GM10847 (cell line): Measurements from ENCODE around the gene SLA2.

Source experiments
- POLR2A ChIP-seq: IDR thresholded peaks from 2 replicates; pipeline ENCODE4 v1.6.1; 2011; ENCODE audit not compliant: insufficient read length; ENCODE audit errors: extremely low read depth

SLA2 gene, protein sequence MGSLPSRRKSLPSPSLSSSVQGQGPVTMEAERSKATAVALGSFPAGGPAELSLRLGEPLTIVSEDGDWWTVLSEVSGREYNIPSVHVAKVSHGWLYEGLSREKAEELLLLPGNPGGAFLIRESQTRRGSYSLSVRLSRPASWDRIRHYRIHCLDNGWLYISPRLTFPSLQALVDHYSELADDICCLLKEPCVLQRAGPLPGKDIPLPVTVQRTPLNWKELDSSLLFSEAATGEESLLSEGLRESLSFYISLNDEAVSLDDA

DNA sequence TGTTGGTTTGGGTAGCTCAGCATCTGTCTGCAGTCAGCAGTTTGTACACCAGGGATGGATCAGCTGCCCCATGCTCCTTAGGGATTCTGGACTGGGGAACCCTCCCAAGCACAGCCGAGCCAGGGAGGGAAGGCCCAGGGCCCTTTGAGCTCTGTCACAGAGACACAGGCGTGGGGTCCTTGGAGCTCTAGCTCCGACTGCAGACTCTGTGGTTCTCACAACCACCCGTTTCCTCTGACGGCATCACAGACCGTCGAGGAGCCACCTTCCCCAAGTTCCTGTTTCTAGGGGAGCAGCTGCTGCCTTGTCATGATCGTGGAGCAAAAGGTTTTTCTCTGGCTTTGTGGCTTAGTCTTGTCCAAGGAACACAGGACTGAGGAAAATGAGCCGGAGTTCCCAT, at the start of gene SLA2:
Gene SLA2, minus strand, starts transcription at position 199 of the 400 bp plus-strand sequence. CDS start 4,861 bp downstream, outside the sequence.
- no peak for TF ChIP-seq POLR2A

DNA sequence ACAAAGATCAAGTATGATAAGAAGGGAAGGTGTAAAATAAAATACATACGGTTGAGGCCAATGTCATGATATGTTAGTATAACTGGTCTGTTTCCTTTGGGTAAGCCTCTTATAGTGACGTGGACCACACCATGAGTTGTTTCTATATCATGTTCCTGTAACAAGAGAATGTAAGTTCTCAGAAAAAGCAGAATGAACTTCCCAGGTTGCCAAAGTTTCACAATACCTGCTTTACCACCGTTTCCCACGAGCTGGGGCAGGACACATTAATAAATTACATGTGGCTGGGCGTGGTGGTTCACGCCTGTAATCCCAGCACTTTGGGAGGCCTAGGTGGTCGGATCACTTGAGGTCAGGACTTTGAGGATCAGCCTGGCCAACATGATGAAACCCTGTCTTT, 42.6 kb upstream of the SLA2 start:
- TF ChIP-seq POLR2A, result no peak

DNA sequence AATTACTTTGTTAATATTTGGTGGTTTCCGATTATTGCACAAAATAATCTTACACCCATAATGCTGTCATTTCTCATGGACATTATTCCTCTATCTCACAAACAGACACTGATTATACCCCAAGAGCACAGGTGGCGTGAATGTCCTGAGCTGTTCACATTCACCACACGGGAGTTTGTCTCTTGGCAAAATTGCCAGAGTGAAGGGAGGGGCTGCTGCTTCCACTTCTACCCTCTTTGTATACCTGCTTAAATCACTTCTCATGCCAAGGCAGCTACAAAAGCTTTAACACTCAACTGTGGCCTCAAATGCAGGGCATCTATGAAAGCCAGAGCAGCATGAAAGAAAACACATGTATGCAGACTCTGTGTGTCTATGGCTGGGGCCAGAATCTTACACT, 41.9 kb upstream of the SLA2 start:
- no peak for TF ChIP-seq POLR2A

DNA sequence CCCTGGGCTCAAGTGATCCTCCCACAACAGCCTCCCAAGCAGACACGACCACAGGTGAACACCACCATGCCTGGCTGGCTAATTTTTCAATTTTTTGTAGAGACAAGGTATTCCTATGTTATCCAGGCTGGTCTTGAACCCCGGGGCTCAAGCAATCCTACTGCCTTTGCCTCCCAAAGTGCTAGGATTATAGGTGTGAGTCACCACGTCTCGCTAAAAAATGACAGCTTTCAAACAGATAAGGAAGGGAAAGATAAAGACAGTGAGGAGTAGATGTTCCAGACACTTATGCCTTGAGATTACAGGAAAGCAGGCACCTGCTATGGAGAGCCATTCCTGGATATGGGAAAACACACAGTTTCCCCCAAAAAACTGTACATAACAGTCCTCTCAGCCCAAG, 40.9 kb upstream of the SLA2 start:
- TF ChIP-seq POLR2A, result no peak

DNA sequence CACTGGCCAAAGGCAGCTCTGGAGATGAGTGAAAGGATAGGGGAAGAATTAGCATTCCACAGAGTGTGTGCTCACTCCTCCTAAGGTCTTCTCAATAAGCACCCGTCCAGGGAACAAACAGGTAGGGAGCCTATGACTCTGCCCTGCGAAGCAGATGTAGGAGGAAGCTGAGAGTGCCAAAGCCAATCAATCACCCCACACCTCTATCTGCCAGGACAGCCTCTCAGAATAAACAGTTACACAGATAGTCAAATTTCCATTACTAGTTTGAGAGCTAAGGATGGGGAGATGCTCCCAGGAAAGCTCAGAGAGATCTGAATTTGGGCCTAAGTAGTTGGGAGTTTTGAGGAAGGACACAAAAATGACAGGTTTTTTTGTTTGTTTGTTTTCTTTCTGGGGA, 40.5 kb upstream of the SLA2 start:
- TF ChIP-seq POLR2A, result no peak

DNA sequence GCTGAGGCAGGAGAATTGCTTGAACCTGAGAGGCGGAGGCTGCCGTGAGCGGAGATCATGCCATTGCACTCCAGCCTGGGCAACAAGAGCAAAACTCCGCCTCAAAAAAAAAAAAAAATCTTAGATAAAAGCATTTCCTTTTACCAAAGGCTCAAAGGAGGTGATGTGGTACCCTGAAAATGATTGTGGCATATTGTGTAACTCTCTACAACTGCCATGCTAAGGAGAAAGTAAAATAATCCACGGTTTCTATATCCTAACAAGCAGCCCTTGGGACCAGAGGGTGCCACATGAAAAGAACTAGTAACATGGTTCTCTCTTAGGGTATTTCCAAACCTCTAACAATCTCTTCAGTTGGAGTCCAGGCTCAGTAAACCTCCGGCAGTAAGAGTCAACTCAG, 38.8 kb upstream of the SLA2 start:
- TF ChIP-seq POLR2A, result no peak

DNA sequence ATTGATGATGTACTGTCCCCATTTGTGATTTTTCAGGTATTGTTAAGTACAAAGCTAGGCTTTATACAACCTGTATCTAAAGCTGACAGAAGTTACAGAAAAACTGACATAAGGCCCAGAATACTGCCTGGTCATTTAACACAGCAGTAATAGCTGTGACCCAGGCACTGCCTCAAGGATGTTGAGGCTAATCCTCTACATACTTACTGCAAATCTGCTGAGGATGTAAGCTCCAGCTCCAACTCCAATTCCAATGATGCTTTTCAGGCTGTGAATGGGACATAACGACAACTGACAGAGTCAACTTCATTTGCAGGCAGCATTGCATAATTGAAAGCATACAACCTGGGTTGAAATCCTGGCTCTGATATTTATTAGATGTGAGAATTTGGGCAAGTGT, 36.3 kb upstream of the SLA2 start:
- no peak for TF ChIP-seq POLR2A

DNA sequence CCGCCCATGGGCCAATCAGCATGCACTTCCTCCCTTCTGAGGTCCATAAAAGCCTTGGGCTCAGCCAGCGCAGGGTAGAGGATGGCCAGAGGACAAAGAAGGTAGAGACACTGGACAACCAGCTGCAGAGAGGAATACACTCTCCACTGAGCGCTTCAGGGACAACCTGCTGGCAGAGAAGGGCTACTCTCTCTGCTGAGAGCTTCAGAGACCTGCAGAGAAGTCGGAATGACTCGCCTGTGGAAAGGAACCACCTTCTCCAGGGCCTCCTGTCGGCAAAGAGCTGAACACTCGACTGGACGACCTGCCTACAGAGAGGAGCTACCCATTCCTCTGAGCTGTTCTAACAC, 31.4 kb upstream of the SLA2 start:
- TF ChIP-seq POLR2A, result no peak

DNA sequence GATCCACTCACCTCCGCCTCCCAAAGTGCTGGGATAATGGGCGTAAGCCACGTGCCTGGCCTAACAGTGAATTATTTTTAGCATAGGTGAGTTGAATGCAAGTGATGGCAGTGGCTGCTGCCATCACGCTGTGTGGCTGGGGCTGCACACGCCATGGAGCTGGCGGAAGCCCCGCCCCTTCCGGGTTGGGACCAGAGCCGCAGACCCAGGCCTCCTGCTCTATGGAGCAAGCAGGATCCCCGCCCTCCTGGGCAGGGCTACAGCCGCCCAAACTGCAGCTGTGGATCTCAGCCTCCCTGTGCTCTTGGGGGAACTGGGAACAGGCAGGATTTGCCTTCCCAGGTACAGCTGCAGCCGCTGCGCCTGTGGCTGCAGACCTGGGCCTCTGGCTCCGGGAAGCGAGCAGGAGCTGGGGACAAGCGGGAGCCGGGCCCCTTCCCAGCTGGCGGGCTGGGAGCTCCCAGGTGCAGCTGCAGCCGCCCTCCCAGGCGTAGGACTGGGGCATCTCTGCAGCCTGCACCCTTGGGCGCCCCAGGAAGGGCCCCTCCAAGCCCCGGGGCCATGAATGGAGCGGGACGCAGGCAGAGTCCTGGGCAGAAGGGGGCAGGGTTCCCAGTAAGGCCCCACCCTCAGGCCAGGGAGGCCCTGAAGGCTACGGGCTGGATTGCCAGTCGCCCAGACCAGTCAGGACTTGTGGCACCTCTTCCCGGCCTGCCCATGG, 30.9 kb upstream of the SLA2 start:
- no peak for TF ChIP-seq POLR2A

DNA sequence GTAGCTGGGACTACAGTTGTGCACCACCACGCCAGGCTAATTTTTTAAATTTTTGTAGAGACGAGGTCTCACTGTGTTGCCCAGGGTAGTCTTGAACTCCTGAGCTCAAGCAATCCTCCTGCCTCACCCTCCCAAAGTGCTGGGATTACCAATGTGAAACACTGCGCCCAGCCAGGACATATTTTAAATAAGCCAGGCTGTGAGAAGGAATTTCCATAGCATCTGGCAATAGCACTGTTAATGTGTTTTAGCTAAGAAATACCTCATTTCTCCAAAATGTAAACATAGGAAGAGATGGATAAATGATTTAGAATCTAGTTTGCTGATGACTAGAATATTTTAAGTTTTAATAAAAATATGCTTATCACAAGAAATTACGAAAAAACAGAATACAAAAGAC, 27.0 kb upstream of the SLA2 start:
- no peak for TF ChIP-seq POLR2A

DNA sequence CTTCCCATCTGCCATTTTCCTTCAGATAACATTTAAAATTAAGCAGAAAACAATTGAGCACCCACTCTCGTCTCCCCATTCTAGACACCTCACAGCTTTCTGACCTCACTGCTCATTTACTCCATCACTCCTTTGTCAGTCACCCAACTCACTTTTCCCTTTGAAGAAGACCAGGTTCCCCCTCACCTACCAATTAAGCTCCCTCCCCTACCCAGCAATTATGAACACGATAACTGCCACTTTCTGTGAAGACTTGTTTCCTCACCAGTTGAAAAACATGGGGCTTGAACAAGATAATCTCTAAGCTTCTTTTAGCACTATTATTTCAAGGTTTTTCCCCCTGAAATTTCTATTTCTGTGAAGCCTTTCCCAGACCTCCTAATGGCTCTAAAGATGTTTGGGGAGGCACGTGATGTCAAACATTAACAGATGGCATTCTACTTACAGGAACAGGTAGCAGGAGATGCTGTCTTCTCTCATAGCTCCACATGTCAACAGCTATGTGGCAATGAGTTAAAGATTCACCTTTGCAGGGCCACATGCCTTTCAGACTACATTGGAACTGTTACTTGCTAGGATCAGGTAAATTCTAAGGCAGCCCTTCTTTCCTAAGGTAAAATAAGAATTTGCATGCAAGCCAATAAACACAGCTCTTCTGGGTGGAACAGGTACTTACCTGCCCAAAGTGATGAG, 24.8 kb upstream of the SLA2 start:
- TF ChIP-seq POLR2A, result no peak

DNA sequence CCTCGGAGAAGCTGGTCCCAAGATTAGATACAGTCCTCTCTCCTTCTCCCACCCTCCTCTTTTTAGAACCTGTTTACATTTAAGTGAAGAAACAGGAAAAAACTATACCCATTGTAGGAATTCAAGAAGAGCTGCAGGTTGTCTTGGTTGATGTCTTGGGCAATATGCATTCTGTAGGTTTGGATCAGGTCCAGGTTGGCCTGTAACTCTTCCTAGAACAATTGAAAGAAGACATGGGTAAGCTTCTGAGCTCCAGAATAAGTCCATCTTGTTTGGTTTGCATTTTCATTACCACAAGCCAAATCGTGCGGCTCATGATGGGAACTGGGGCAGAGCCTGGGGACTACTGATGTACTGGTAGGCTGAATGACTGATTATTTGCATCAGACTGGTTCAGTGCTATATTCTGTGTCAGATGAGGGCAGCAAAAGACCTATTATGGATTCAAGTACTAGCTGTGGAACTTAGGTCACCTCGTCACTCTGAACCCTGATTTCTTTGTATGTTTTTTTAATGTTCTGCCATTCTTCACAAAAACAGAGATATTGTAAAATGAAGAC, 20.3 kb upstream of the SLA2 start:
- no peak for TF ChIP-seq POLR2A

DNA sequence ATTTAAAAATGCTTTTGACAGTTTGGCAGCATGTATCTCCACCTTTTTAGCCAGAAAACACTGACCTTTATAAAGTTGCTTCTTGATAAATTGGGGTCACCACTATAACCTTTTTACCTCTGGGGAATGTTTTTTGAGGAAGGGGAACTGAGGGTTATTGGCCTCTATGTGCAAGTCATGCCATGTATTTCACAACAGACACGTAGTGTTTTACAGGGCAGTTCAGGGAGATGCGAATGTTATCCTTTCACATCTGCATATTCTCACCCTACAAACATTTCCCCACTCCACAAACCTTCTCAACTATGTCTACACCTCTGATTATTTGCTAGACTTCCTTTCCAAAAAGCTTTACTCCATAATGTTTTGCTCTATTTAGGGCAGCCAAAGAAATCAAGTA, 17.0 kb upstream of the SLA2 start:
- no peak for TF ChIP-seq POLR2A

DNA sequence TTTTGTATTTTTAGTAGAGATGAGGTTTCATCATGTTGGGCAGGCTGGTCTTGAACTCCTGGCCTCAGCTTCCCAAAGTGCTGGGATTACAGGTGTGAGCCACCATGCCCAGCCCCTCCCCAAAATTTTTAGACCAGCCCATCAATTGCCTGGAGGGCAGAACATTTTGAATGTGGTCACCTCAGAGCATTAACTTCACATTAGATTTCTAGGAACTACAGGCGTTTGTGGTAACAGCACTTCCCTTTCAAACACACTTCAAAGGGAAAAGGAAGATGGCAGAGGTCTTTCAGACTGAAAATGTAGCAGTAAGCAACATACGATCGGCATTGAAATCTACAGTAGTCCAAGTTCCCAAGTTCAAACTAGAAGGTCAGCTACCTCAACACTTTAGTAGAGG, 12.3 kb upstream of the SLA2 start:
- no peak for TF ChIP-seq POLR2A

DNA sequence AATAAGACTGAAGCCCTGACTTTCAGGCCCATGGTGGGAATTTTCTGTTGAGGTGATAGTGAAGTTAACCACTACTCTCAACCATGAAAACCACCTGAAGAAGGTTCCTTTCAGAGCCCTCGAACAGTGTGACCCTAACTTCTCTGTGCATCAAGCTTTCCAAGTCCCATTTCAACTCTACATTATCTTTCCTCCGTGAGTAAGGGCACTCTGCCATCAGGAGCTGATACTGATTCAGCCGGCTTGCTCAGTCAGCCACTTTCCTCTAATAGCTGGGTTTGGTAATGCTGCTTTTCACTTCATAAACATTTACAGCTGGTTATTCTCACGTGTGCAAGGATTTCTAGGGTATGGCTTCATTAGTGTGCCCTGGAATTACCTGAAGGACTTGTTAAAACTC, 10.7 kb upstream of the SLA2 start:
- no peak for TF ChIP-seq POLR2A

DNA sequence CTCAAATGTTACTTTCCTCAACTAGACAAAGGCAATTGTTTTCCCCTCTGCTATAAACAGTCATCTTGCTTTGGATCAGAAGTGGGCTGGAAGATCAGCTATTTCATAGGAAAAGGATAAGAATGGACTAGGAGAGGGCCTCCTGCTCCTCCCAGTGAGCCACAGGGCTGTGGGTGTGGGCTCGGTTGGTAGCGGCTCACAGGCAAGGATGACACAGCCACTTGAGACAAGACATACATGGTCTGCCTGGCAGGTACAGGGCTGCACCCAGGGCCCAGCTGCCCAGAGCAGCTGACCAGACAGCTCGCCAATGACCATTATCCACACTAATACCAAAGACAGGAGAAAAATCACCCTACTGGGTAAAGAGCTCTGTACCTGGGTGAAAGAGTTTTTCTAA, 9.0 kb upstream of the SLA2 start:
- TF ChIP-seq POLR2A, result no peak
